Measurements from ENCODE around the gene COX11. TPM values are rescaled to one million over a fixed set of nuclear protein-coding genes. Genes with fewer than 3 reads are reported as not detected.

COX11 gene
- polyA plus RNA-seq, 1 donor (not counting 4 experiments of a cell fraction or from before 2014, with no cell fraction given): 36.3 TPM

- no peaks in the 10 kb centered on the region for H3K9me3 ChIP-seq (ENCODE audit: control insufficient read depth, low read depth, low read length)
- no peak overlapping the region for H3K4me2 ChIP-seq (ENCODE audit: control insufficient read depth, extremely low read depth, insufficient read depth, low read depth, low read length)
- H4K20me1 ChIP-seq (ENCODE audit: control insufficient read depth, extremely low read depth, insufficient read depth, low read length): no peaks in the 10 kb centered on the region
- TF ChIP-seq CTCF (optimal IDR thresholded peaks at IDR 0.05 in 1 of 3, IDR thresholded peaks at IDR 0.05 in 1 of 3, conservative IDR thresholded peaks at IDR 0.05 in 1 of 3; ENCODE audit: extremely low read depth in 1 of 3, insufficient read depth in 2 of 3, low read length in 3 of 3) (no peak), EZH2 (IDR thresholded peaks at IDR 0.05; ENCODE audit: low read length) (no peak)
- no peak overlapping the region for H3K27ac ChIP-seq (ENCODE audit: control insufficient read depth, insufficient read depth, low read length)
- no peaks in the 10 kb centered on the region for H3K9me1 ChIP-seq (ENCODE audit: control insufficient read depth, extremely low read depth, insufficient read depth, low read length)
- H3K36me3 ChIP-seq (ENCODE audit: control insufficient read depth in 2 of 2, extremely low read depth in 1 of 2, insufficient read depth in 2 of 2, low read length in 2 of 2): no peaks in the 10 kb centered on the region
- H2AFZ ChIP-seq (ENCODE audit: control insufficient read depth, low read length): no peak overlapping the region
- dilution Hi-C loops (cut with MboI; ENCODE audit: extremely low pct_ligation_motif_present, low sequenced_read_pairs): no loop called here
- no peak overlapping the region for H3K9ac ChIP-seq (ENCODE audit: control insufficient read depth, extremely low read depth, insufficient read depth, low read length)
- H3K4me3 ChIP-seq (ENCODE audit: control insufficient read depth in 2 of 3, extremely low read depth in 1 of 3, insufficient read depth in 2 of 3, low read depth in 1 of 3, low read length in 3 of 3): no peak overlapping the region
- no peaks in the 10 kb centered on the region for H3K27me3 ChIP-seq (ENCODE audit: control insufficient read depth, extremely low read depth, insufficient read depth, low read length)
- FAIRE-seq: no peak
- no peak for DNase-seq (ENCODE audit: low read depth, low spot score)
- H3K4me1 ChIP-seq (ENCODE audit: control insufficient read depth, extremely low read depth, insufficient read depth, low read length): peaks cover 14% of the 10 kb centered on the region
- H3K79me2 ChIP-seq (ENCODE audit: control insufficient read depth, insufficient read depth, low read length): peaks cover 35% of the 10 kb centered on the region
These were observed 2.7 kb upstream of the COX11 start for GRCh38 chr17:54971147-54971546.

- dilution Hi-C loops (cut with MboI; ENCODE audit: extremely low pct_ligation_motif_present, low sequenced_read_pairs): no loop called here
- Histone ChIP-seq H3K4me3 (ENCODE audit: control insufficient read depth in 2 of 3, extremely low read depth in 1 of 3, insufficient read depth in 2 of 3, low read depth in 1 of 3, low read length in 3 of 3) (peak overlapping the region; percentile 94 to 97 (median 96)), H3K4me1 (ENCODE audit: control insufficient read depth, extremely low read depth, insufficient read depth, low read length) (peaks cover 14% of the 10 kb centered on the region), H3K27ac (ENCODE audit: control insufficient read depth, insufficient read depth, low read length) (peak overlapping the region; percentile 80), H3K36me3 (ENCODE audit: control insufficient read depth in 2 of 2, extremely low read depth in 1 of 2, insufficient read depth in 2 of 2, low read length in 2 of 2) (peaks cover 0 to under 1% of the 10 kb centered on the region in 2 experiments), H3K27me3 (ENCODE audit: control insufficient read depth, extremely low read depth, insufficient read depth, low read length) (no peaks in the 10 kb centered on the region), H3K9ac (ENCODE audit: control insufficient read depth, extremely low read depth, insufficient read depth, low read length) (peak overlapping the region; percentile 91), H3K79me2 (ENCODE audit: control insufficient read depth, insufficient read depth, low read length) (peaks cover 40% of the 10 kb centered on the region), H4K20me1 (ENCODE audit: control insufficient read depth, extremely low read depth, insufficient read depth, low read length) (no peaks in the 10 kb centered on the region), H3K4me2 (ENCODE audit: control insufficient read depth, extremely low read depth, insufficient read depth, low read depth, low read length) (peak overlapping the region; percentile 98), H2AFZ (ENCODE audit: control insufficient read depth, low read length) (peak overlapping the region; percentile 98), H3K9me1 (ENCODE audit: control insufficient read depth, extremely low read depth, insufficient read depth, low read length) (no peaks in the 10 kb centered on the region), H3K9me3 (ENCODE audit: control insufficient read depth, low read depth, low read length) (no peaks in the 10 kb centered on the region)
- TF ChIP-seq EZH2 (IDR thresholded peaks at IDR 0.05; ENCODE audit: low read length) (no peak), CTCF (optimal IDR thresholded peaks at IDR 0.05 in 1 of 3, IDR thresholded peaks at IDR 0.05 in 1 of 3, conservative IDR thresholded peaks at IDR 0.05 in 1 of 3; ENCODE audit: extremely low read depth in 1 of 3, insufficient read depth in 2 of 3, low read length in 3 of 3) (no peak)
- FAIRE-seq (no peak), DNase-seq (ENCODE audit: low read depth, low spot score) (no peak)
These were observed 1.5 kb upstream of the COX11 start for GRCh38 chr17:54969658-54970572.

Data from keratinocyte (primary cell).